ENCODE data around the gene GRIK1.

GRCh38 chr21:29810871-29811270 is 128.9 kb downstream of the GRIK1 start:
- TF ChIP-seq CTCF (IDR thresholded peaks at IDR 0.05) (no peak), POLR2A (IDR thresholded peaks at IDR 0.05) (no peak), POLR2AphosphoS5 (IDR thresholded peaks at IDR 0.05) (no peak), EP300 (IDR thresholded peaks at IDR 0.05; ENCODE audit: low read depth) (no peak)
